ENCODE measurements around the gene CX3CL1. TPM values are rescaled to one million over a fixed set of nuclear protein-coding genes. Genes with fewer than 3 reads are reported as not detected.

The CX3CL1 gene
- total RNA-seq, 2 donors from 2014 or later, result 106 to 117 TPM

DNA sequence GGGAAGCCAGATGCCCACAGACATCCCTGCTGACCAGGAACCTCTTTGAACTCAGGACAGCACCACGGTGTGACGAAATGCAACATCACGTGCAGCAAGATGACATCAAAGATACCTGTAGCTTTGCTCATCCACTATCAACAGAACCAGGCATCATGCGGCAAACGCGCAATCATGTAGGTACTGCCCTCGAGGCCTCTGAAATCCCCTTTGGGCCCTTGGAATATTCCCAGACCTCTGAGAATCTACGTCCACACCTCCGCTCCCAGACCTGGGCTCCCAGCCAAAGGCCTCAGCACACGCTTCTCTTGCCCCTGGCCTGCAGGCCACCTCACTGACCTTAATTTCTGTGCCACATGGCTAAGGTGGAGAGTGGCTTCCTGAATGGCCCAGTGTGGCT is 7.3 kb downstream of the CX3CL1 start:
- no peak for TF ChIP-seq CTCF (IDR thresholded peaks at IDR 0.05)
- Histone ChIP-seq H3K27ac (peak overlapping the region; percentile 55 to 98), H3K4me3 (no peak overlapping the region), H3K36me3 (peaks cover 31% of the 10 kb centered on the region), H3K9me3 (no peaks in the 10 kb centered on the region), H3K27me3 (replicated peaks; ENCODE audit: insufficient read depth) (no peaks in the 10 kb centered on the region), H3K4me1 (ENCODE audit: control insufficient read depth in 1 of 2, low read depth in 2 of 2) (peaks cover 32 to 90% of the 10 kb centered on the region in 2 donors)
- ATAC-seq (ENCODE audit: insufficient number of reproducible peaks, low FRiP score, low read depth) (no peak), DNase-seq (ENCODE audit: low spot score) (no peak)

DNA sequence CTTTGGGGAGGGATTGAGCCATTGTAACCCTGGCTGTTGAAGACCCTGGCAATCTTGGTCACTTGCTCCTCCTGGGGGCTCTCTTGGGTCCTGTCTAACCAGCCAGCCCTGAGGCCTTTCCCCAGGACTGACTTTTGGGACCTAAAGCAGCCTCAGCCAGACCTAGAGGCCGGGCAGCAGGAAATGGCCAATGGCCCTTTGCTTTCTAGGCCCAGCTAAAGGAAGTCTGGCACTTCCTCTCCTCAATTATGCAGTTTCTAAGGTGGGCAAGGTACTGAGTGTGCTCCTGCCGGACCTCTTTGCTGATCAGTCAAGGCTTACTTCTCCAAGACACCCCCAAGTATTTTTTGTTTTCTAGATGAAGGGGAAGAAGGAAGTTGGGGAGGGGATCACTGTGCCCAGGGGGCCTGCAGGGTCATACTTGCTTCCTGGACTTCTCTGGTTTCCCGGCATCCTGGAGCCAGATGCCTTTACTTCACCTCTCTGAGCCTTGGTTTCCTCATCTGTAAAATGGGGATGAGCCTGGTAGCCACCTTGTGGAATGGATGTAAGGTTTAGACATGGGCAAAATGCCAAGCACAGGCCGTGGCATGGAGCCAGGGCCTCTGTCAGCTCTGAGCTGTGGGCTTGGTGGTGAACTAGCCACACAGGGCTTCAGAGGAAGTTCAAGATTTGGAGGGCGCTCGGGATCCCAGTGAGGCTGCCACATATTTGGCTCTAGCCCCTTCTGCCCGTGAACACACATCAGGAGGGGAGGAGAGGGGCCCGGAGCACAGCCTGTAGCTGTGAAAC is 8.6 kb downstream of the CX3CL1 start:
- Histone ChIP-seq H3K4me3 (no peak overlapping the region), H3K36me3 (peaks cover 31% of the 10 kb centered on the region), H3K4me1 (ENCODE audit: control insufficient read depth in 1 of 2, low read depth in 2 of 2) (peaks cover 32 to 82% of the 10 kb centered on the region in 2 donors), H3K27me3 (replicated peaks; ENCODE audit: insufficient read depth) (no peaks in the 10 kb centered on the region), H3K27ac (peak overlapping the region; percentile 55 to 98), H3K9me3 (no peaks in the 10 kb centered on the region)
- DNase-seq (ENCODE audit: low spot score), result no peak
- no peak for TF ChIP-seq CTCF (IDR thresholded peaks at IDR 0.05)
- no peak for ATAC-seq (ENCODE audit: insufficient number of reproducible peaks, low FRiP score, low read depth)

DNA sequence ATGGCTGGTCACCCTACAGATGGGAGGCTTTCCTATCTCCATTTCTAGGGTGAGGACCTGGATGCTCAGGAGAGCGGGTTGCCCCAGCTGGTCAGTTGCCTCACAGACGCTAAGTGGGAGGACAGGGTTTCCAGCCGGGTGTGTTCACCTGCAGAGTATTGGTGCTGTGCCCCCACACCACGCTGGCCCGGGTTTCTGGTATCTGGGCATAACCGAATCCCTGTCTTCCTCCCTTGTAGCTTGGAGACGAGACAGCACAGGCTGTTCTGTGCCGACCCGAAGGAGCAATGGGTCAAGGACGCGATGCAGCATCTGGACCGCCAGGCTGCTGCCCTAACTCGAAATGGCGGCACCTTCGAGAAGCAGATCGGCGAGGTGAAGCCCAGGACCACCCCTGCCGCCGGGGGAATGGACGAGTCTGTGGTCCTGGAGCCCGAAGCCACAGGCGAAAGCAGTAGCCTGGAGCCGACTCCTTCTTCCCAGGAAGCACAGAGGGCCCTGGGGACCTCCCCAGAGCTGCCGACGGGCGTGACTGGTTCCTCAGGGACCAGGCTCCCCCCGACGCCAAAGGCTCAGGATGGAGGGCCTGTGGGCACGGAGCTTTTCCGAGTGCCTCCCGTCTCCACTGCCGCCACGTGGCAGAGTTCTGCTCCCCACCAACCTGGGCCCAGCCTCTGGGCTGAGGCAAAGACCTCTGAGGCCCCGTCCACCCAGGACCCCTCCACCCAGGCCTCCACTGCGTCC is 9.7 kb downstream of the CX3CL1 start:
- Histone ChIP-seq H3K36me3 (peaks cover 31% of the 10 kb centered on the region), H3K27ac (peak overlapping the region; percentile 55 to 98), H3K4me3 (no peak overlapping the region), H3K4me1 (ENCODE audit: control insufficient read depth in 1 of 2, low read depth in 2 of 2) (peaks cover 35 to 82% of the 10 kb centered on the region in 2 donors), H3K9me3 (no peaks in the 10 kb centered on the region), H3K27me3 (replicated peaks; ENCODE audit: insufficient read depth) (no peaks in the 10 kb centered on the region)
- ATAC-seq (ENCODE audit: insufficient number of reproducible peaks, low FRiP score, low read depth) (no peak), DNase-seq (ENCODE audit: low spot score) (no peak)
- TF ChIP-seq CTCF (IDR thresholded peaks at IDR 0.05), result no peak

- Histone ChIP-seq H3K9me3 (no peaks in the 10 kb centered on the region), H3K4me3 (no peak overlapping the region), H3K36me3 (peaks cover 31% of the 10 kb centered on the region), H3K27ac (peak overlapping the region in 1 of 2 donors; percentile 56), H3K27me3 (replicated peaks; ENCODE audit: insufficient read depth) (no peaks in the 10 kb centered on the region), H3K4me1 (ENCODE audit: control insufficient read depth in 1 of 2, low read depth in 2 of 2) (peaks cover 35 to 79% of the 10 kb centered on the region in 2 donors)
- ATAC-seq (ENCODE audit: insufficient number of reproducible peaks, low FRiP score, low read depth), result no peak
- no peak for TF ChIP-seq CTCF (IDR thresholded peaks at IDR 0.05)
- DNase-seq (ENCODE audit: low spot score), result no peak
Observed at GRCh38 chr16:57382535-57383275, 10.4 kb downstream of the CX3CL1 start.
